K562 (cell line): ENCODE data around the gene ZNF582. TPM values are rescaled to one million over a fixed set of nuclear protein-coding genes. Genes with fewer than 3 reads are reported as not detected.

Experiments used
- CUX1 ChIP-seq: fragments of 200-800 bp; sonication (Bioruptor generic); IDR thresholded peaks from 2 replicates; pipeline ENCODE4 v1.6.1; 2016; ENCODE audit warnings: missing genetic modification characterization, missing compliant biosample characterization
- DLX4 ChIP-seq: fragments of 250-450 bp; sonication (Bioruptor Pico); IDR thresholded peaks from 2 replicates; pipeline ENCODE4 v1.6.1; 2021; ENCODE audit warnings: mild to moderate bottlenecking
- FOSL1 ChIP-seq: fragments of 200-800 bp; sonication (Bioruptor generic); conservative IDR thresholded peaks from 2 replicates; pipeline ENCODE4 v1.6.1; 2016; ENCODE audit warnings: missing genetic modification characterization, missing compliant biosample characterization
- HDAC2 ChIP-seq: fragments of 450-650 bp; IDR thresholded peaks from 2 replicates; pipeline ENCODE4 v1.6.1; 2016; ENCODE audit warnings: mild to moderate bottlenecking
- POLR3G ChIP-seq: IDR thresholded peaks from 2 replicates; pipeline ENCODE4 v1.6.1; 2011; ENCODE audit not compliant: insufficient read length, insufficient replicate concordance; ENCODE audit errors: extremely low read depth
- ZBTB9 ChIP-seq: fragments of 450-650 bp; formaldehyde crosslinking; IDR thresholded peaks from 2 replicates; pipeline ENCODE4 v1.4.0; 2020; ENCODE audit warnings: mild to moderate bottlenecking, moderate library complexity
- ZNF311 ChIP-seq: fragments of 250-450 bp; sonication (Bioruptor Pico); IDR thresholded peaks from 2 replicates; pipeline ENCODE4 v1.4.0; 2020; ENCODE audit warnings: mild to moderate bottlenecking, moderate library complexity
- ZNF318 ChIP-seq, 2 experiments: fragments of 450-650 bp; IDR thresholded peaks; 2 replicates each; pipeline ENCODE4 v1.6.1; 2016; ENCODE audit warnings: mild to moderate bottlenecking in 2 of 2, borderline replicate concordance in 1 of 2, low read depth in 1 of 2, moderate library complexity in 1 of 2
- polyA plus RNA-seq, 8 experiments: library from polyadenylated mRNA; depleted of rRNA in 4 of 8; stranded (reverse) in 5 of 8; unstranded in 3 of 8; fragments of >200 nt; fragmentation: Nextera tagmentation in 2 of 8; fragmentation: Illumina TruSeq in 1 of 8; extraction: Ambion mirVana in 2 of 8; extraction: Trizol in 1 of 8; gene quantifications; 2 replicates each; pipeline versions ENCODE4 v1.2.1 to v1.2.3, GENCODE V29; 2011 to 2014; ENCODE audit warnings: inconsistent platforms in 1 of 8, missing spikeins in 1 of 8
- total RNA-seq, 7 experiments: library from RNA; depleted of rRNA in 6 of 7; stranded (reverse); fragments of >200 nt in 6 of 7; fragmentation: Illumina TruSeq in 2 of 7; extraction: Trizol in 2 of 7; gene quantifications; 2 replicates each; pipeline versions ENCODE4 v1.2.1 to v1.2.3, GENCODE V29; 2011 to 2021; ENCODE audit warnings: low replicate concordance in 1 of 7

ZNF582 gene
- total and polyA plus RNA-seq, 9 of the 15 experiments (the other 6 are each of a cell fraction or from before 2014, with no cell fraction given), result 0.72 to 3.3 (median 1.6) TPM

- TF ChIP-seq ZBTB9 (CRISPR knock-in tag), result peak; percentile 79; the same call in 1 of the 2 replicates
- TF ChIP-seq DLX4, result no peak
- TF ChIP-seq CUX1 (CRISPR knock-in tag), result no peak
- peak; percentile 37; the same call in 1 of the 2 replicates for TF ChIP-seq HDAC2
- TF ChIP-seq POLR3G, result no peak
- TF ChIP-seq FOSL1 (tag), result peak; percentile 23; the same call in 1 of the 2 replicates
- TF ChIP-seq ZNF318 (IDR thresholded peaks at IDR 0.05; ENCODE audit: borderline replicate concordance in 1 of 2, low read depth in 1 of 2), result no peak
- TF ChIP-seq ZNF311 (CRISPR knock-in tag), result no peak
Measured at GRCh38 chr19:56393119-56394012, at the start of gene ZNF582 (continued).
